Vagina (tissue), 2 donors: Measurements from ENCODE around the gene RSPH9. TPM values are rescaled to one million over a fixed set of nuclear protein-coding genes. Genes with fewer than 3 reads are reported as not detected.

Experiments used
- DNase-seq, 2 donors: peaks; one replicate each; pipeline ENCODE4 v3.0.0-alpha.2; 2017; ENCODE audit errors: extremely low spot score in 2 of 2
- H3K27ac ChIP-seq: fragments of 200-600 bp; sonication (generic); one replicate; pipeline ENCODE4 v1.5.1; 2019
- H3K27me3 ChIP-seq: fragments of 200-600 bp; sonication (generic); one replicate; pipeline ENCODE4 v1.5.1; 2019
- H3K36me3 ChIP-seq, 2 donors: fragments of 200-600 bp; sonication (generic); one replicate each; pipeline ENCODE4 v1.5.1; 2017 to 2019
- H3K4me1 ChIP-seq: fragments of 200-600 bp; sonication (generic); one replicate; pipeline ENCODE4 v1.5.1; 2019
- H3K4me3 ChIP-seq, 2 donors: fragments of 200-600 bp; sonication (generic); 1 replicate in 1 of 2; 2 replicates in 1 of 2; pipeline ENCODE4 v1.5.1; 2016 to 2019
- H3K9me3 ChIP-seq: fragments of 200-600 bp; sonication (generic); one replicate; pipeline ENCODE4 v1.5.1; 2019
- CTCF ChIP-seq, 3 experiments: fragments of 450-650 bp in 2 of 3; fragments of 200-600 bp in 1 of 3; sonication (generic) in 1 of 3; IDR thresholded peaks; one replicate each; pipeline ENCODE4 v1.5.1; 2017 to 2019; ENCODE audit warnings: antibody characterized with exemption in 3 of 3, mild to moderate bottlenecking in 2 of 3, moderate library complexity in 2 of 3
- POLR2A ChIP-seq, 2 donors: fragments of 450-650 bp; IDR thresholded peaks; one replicate each; pipeline ENCODE4 v1.6.1; 2017; ENCODE audit warnings: antibody characterized with exemption in 2 of 2, mild to moderate bottlenecking in 2 of 2, moderate library complexity in 2 of 2
- POLR2AphosphoS5 ChIP-seq, 2 donors: sonication (generic); formaldehyde crosslinking; IDR thresholded peaks; one replicate each; pipeline ENCODE4 v1.9.0; 2017; ENCODE audit warnings: antibody characterized with exemption in 2 of 2, mild to moderate bottlenecking in 2 of 2, low read depth in 1 of 2; ENCODE audit not compliant: insufficient read depth in 1 of 2
- intact Hi-C: fragments of 100-400 bp; cut with DNase I; formaldehyde crosslinking; loops from one replicate; pipeline ENCODE4 v1.15.1; 2023
- total RNA-seq: library from RNA; depleted of rRNA; stranded (reverse); fragments of >200 nt; gene quantifications from one replicate; pipeline ENCODE4 v1.2.3, GENCODE V29; 2016

The RSPH9 gene
- total RNA-seq, 1 donor from 2014 or later = 0.74 TPM

- TF ChIP-seq POLR2AphosphoS5 (IDR thresholded peaks at IDR 0.05; ENCODE audit: insufficient read depth in 1 of 2, low read depth in 1 of 2) (no peak), POLR2A (IDR thresholded peaks at IDR 0.05) (no peak), CTCF (IDR thresholded peaks at IDR 0.05) (no peak)
- intact Hi-C loops = no loop called here
- peaks cover 24% of the 10 kb centered on the region for H3K4me1 ChIP-seq
- peaks cover 0 to 57% of the 10 kb centered on the region in 2 donors for H3K36me3 ChIP-seq
- H3K27me3 ChIP-seq = no peaks in the 10 kb centered on the region
- no peak for DNase-seq
- H3K9me3 ChIP-seq = no peaks in the 10 kb centered on the region
- no peak overlapping the region for H3K4me3 ChIP-seq
- H3K27ac ChIP-seq = no peak overlapping the region
Measured at GRCh38 chr6:43673444-43674084, 28.7 kb downstream of the RSPH9 start.

GRCh38 chr6:43674291-43674690, 29.5 kb downstream of the RSPH9 start:
- peaks cover 0 to 57% of the 10 kb centered on the region in 2 donors for H3K36me3 ChIP-seq
- H3K4me1 ChIP-seq = peaks cover 17% of the 10 kb centered on the region
- H3K27ac ChIP-seq = no peak overlapping the region
- TF ChIP-seq POLR2AphosphoS5 (IDR thresholded peaks at IDR 0.05; ENCODE audit: insufficient read depth in 1 of 2, low read depth in 1 of 2) (no peak), POLR2A (IDR thresholded peaks at IDR 0.05) (no peak), CTCF (IDR thresholded peaks at IDR 0.05) (no peak)
- H3K27me3 ChIP-seq = no peaks in the 10 kb centered on the region
- DNase-seq = no peak
- H3K4me3 ChIP-seq = no peak overlapping the region
- H3K9me3 ChIP-seq = no peaks in the 10 kb centered on the region
- intact Hi-C loops = no loop called here

- Histone ChIP-seq H3K27ac (no peak overlapping the region), H3K4me1 (peaks cover 10% of the 10 kb centered on the region), H3K9me3 (no peaks in the 10 kb centered on the region), H3K4me3 (no peak overlapping the region), H3K36me3 (peaks cover 0 to 57% of the 10 kb centered on the region in 2 donors), H3K27me3 (no peaks in the 10 kb centered on the region)
- intact Hi-C loops = no loop called here
- TF ChIP-seq CTCF (IDR thresholded peaks at IDR 0.05) (no peak), POLR2A (IDR thresholded peaks at IDR 0.05) (no peak), POLR2AphosphoS5 (IDR thresholded peaks at IDR 0.05; ENCODE audit: insufficient read depth in 1 of 2, low read depth in 1 of 2) (no peak)
- DNase-seq = no peak
Measured at GRCh38 chr6:43674921-43675320, 30.1 kb downstream of the RSPH9 start.

GRCh38 chr6:43676962-43677606, 32.2 kb downstream of the RSPH9 start:
- no peak overlapping the region for H3K4me3 ChIP-seq
- intact Hi-C loops = no loop called here
- no peak for DNase-seq
- H3K27me3 ChIP-seq = no peaks in the 10 kb centered on the region
- H3K36me3 ChIP-seq = peaks cover 0 to 55% of the 10 kb centered on the region in 2 donors
- no peaks in the 10 kb centered on the region for H3K9me3 ChIP-seq
- peaks cover 9% of the 10 kb centered on the region for H3K4me1 ChIP-seq
- TF ChIP-seq POLR2AphosphoS5 (IDR thresholded peaks at IDR 0.05; ENCODE audit: insufficient read depth in 1 of 2, low read depth in 1 of 2) (no peak), POLR2A (IDR thresholded peaks at IDR 0.05) (no peak), CTCF (IDR thresholded peaks at IDR 0.05) (no peak)
- H3K27ac ChIP-seq = no peak overlapping the region

- no peak overlapping the region for H3K4me3 ChIP-seq
- no peak for DNase-seq
- no peaks in the 10 kb centered on the region for H3K9me3 ChIP-seq
- peaks cover 16% of the 10 kb centered on the region for H3K4me1 ChIP-seq
- no peak overlapping the region for H3K27ac ChIP-seq
- no peak for TF ChIP-seq POLR2A (IDR thresholded peaks at IDR 0.05)
- no peak for TF ChIP-seq POLR2AphosphoS5 (IDR thresholded peaks at IDR 0.05; ENCODE audit: insufficient read depth in 1 of 2, low read depth in 1 of 2)
- TF ChIP-seq CTCF (IDR thresholded peaks at IDR 0.05) = no peak
- H3K27me3 ChIP-seq = no peaks in the 10 kb centered on the region
- intact Hi-C loops = no loop called here
- H3K36me3 ChIP-seq = peaks cover 0 to 55% of the 10 kb centered on the region in 2 donors
Measured at GRCh38 chr6:43677759-43678158, 32.9 kb downstream of the RSPH9 start.
